HEK293T (cell line): Measurements from ENCODE around the gene CAAP1.

ENCODE experiments used
- CTCF ChIA-PET: fragments of 350-600 bp; formaldehyde crosslinking; extraction: SDS; loops from one replicate; lab custom pipeline; 2021; ENCODE audit warnings: antibody characterized with exemption, inconsistent platforms; lab: Yijun Ruan, JAX
- POLR2A ChIA-PET: fragments of 350-600 bp; formaldehyde crosslinking; extraction: SDS; loops from one replicate; lab custom pipeline; 2020; ENCODE audit warnings: antibody characterized with exemption, inconsistent platforms; lab: Yijun Ruan, JAX
- DNase-seq: peaks from one replicate; pipeline ENCODE4 v3.0.0; 2012; ENCODE audit warnings: mixed read lengths; ENCODE audit errors: extremely low spot score
- ARNT ChIP-seq: fragments of 450-650 bp; IDR thresholded peaks from 2 replicates; pipeline ENCODE4 v1.6.1; 2017; ENCODE audit warnings: mild to moderate bottlenecking
- BHLHE40 ChIP-seq: fragments of 450-650 bp; IDR thresholded peaks from 2 replicates; pipeline ENCODE4 v1.6.1; 2016; ENCODE audit warnings: mild to moderate bottlenecking, moderate library complexity, borderline replicate concordance
- CTBP1 ChIP-seq: fragments of 450-650 bp; IDR thresholded peaks from 2 replicates; pipeline ENCODE4 v1.6.1; 2016; ENCODE audit warnings: borderline replicate concordance
- ELF4 ChIP-seq: fragments of 450-650 bp; IDR thresholded peaks from 2 replicates; pipeline ENCODE4 v1.6.1; 2017; ENCODE audit warnings: antibody characterized with exemption
- FOXA1 ChIP-seq: fragments of 450-650 bp; IDR thresholded peaks from 2 replicates; pipeline ENCODE4 v1.6.1; 2016; ENCODE audit warnings: mild to moderate bottlenecking
- FOXK2 ChIP-seq: fragments of 450-650 bp; IDR thresholded peaks from 2 replicates; pipeline ENCODE4 v1.6.1; 2016; ENCODE audit warnings: mild to moderate bottlenecking
- FOXM1 ChIP-seq: fragments of 450-650 bp; IDR thresholded peaks from 2 replicates; pipeline ENCODE4 v1.6.1; 2017; ENCODE audit warnings: mild to moderate bottlenecking, borderline replicate concordance
- HDGF ChIP-seq: fragments of 450-650 bp; IDR thresholded peaks from 2 replicates; pipeline ENCODE4 v1.6.1; 2017; ENCODE audit warnings: antibody characterized with exemption, borderline replicate concordance
- L3MBTL2 ChIP-seq: fragments of 450-650 bp; conservative IDR thresholded peaks from 2 replicates; pipeline ENCODE4 v1.6.1; 2016; ENCODE audit warnings: mild to moderate bottlenecking
- LEF1 ChIP-seq: fragments of 450-650 bp; IDR thresholded peaks from 2 replicates; pipeline ENCODE4 v1.6.1; 2017; ENCODE audit warnings: mild to moderate bottlenecking, borderline replicate concordance
- NFRKB ChIP-seq: fragments of 450-650 bp; IDR thresholded peaks from 2 replicates; pipeline ENCODE4 v1.6.1; 2016; ENCODE audit warnings: mild to moderate bottlenecking, moderate library complexity
- SP1 ChIP-seq: fragments of 450-650 bp; IDR thresholded peaks from 2 replicates; pipeline ENCODE4 v1.6.1; 2017
- SUZ12 ChIP-seq: fragments of 450-650 bp; IDR thresholded peaks from 2 replicates; pipeline ENCODE4 v1.6.1; 2016; ENCODE audit warnings: mild to moderate bottlenecking
- TARDBP ChIP-seq: fragments of 450-650 bp; IDR thresholded peaks from 2 replicates; pipeline ENCODE4 v1.6.1; 2016
- ZNF384 ChIP-seq: fragments of 450-650 bp; IDR thresholded peaks from 2 replicates; pipeline ENCODE4 v1.6.1; 2016
- TF ChIP-seq, protein P1 (sequence below): fragments of 450-650 bp; IDR thresholded peaks from 2 replicates; pipeline ENCODE4 v1.6.1; 2016

The CAAP1 gene

DNA sequence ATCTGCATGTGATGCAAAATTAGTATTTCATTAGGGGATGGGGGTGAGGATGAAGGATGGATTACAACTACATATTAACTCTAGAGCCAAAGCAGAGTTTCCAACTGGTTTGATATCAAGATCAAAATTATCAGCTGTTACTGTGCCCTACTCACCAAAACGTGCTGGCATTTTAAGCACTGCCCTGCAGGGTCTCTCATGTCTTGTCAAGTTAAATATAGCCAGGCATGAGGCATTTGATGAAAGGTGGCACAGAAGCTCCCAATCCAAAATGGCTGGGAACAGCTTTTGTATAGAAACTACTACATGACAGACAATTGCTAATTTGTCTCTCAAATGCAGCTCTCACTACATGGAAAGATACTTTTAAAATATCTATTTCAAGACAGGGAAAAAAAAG, 27.1 kb upstream of the CAAP1 start:
- no peak for DNase-seq

DNA sequence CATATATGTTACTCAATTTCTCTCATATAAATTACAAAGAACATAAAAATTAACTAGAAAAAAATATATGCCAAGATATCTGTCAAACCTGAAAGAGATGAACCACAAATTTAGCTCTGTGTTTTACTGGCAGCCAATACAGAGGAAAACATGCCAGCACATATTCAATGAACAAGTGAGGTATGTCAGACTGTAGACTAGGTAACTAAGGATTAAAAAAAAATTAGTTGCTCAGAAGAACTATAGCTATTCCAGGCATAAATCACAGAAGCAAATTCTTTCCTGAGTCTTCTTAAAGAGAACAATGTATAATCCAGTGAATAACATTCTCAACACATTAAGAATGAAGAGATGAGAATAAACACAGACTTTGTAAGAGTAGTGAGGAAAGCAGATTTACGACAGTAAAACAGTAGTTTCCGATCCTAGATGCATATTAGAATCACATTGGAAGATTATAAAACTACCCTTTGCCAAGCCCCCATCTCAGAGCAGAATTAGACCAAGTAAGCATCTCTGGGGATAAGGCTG, 20.6 kb upstream of the CAAP1 start:
- ChIA-PET CTCF (no interaction called here), POLR2A (no interaction called here)
- DNase-seq: no peak
- no peak for TF ChIP-seq ZNF384
- no peak for TF ChIP-seq CTBP1
- no peak for TF ChIP-seq SUZ12
- TF ChIP-seq LEF1: no peak
- no peak for TF ChIP-seq NFRKB
- TF ChIP-seq, protein P1, sequence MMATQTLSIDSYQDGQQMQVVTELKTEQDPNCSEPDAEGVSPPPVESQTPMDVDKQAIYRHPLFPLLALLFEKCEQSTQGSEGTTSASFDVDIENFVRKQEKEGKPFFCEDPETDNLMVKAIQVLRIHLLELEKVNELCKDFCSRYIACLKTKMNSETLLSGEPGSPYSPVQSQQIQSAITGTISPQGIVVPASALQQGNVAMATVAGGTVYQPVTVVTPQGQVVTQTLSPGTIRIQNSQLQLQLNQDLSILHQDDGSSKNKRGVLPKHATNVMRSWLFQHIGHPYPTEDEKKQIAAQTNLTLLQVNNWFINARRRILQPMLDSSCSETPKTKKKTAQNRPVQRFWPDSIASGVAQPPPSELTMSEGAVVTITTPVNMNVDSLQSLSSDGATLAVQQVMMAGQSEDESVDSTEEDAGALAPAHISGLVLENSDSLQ: no peak
- no peak for TF ChIP-seq HDGF
- TF ChIP-seq ELF4: no peak
- TF ChIP-seq FOXA1: no peak
- no peak for TF ChIP-seq L3MBTL2
- no peak for TF ChIP-seq TARDBP
- TF ChIP-seq SP1: no peak
- no peak for TF ChIP-seq ARNT
- TF ChIP-seq FOXK2: no peak

More for the DNA sequence above, 27.1 kb upstream of the CAAP1 start:
- ChIA-PET POLR2A (interaction anchor here (1.7 kb wide), 1 partner anchor 28 kb away, joined by 6 read pairs; the partner anchor contains the start of gene CAAP1), CTCF (no interaction called here)
- TF ChIP-seq SP1 (no peak), BHLHE40 (no peak), NFRKB (no peak), CTBP1 (no peak), ELF4 (no peak), FOXK2 (no peak), LEF1 (no peak), HDGF (no peak), ARNT (no peak), ZNF384 (no peak), SUZ12 (no peak), L3MBTL2 (no peak)
- TF ChIP-seq, protein P1: no peak

DNA sequence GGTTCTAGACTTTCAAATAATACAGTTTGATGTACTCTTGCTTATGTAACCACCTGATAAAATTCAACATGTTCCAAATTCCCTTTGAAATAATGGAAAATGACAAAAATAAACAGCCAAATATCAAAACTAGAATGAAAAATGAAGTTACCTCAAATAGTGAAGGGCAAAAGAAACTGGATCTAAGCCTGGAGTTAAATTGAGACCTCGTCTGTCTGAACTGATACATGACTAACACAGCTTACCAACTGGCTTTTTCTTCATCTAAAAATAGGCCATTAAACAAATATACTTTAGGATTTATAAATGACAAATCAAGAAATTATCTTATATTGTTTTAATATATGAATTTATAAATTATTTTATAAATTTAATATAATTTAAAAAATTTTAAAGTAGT, 12.1 kb upstream of the CAAP1 start:
- DNase-seq: no peak
- ChIA-PET CTCF (no interaction called here), POLR2A (no interaction called here)
- TF ChIP-seq FOXA1 (no peak), FOXM1 (no peak), LEF1 (no peak), ARNT (no peak), ELF4 (no peak), CTBP1 (no peak), SUZ12 (no peak), HDGF (no peak), SP1 (no peak), L3MBTL2 (no peak), BHLHE40 (no peak)
- TF ChIP-seq, protein P1: no peak

DNA sequence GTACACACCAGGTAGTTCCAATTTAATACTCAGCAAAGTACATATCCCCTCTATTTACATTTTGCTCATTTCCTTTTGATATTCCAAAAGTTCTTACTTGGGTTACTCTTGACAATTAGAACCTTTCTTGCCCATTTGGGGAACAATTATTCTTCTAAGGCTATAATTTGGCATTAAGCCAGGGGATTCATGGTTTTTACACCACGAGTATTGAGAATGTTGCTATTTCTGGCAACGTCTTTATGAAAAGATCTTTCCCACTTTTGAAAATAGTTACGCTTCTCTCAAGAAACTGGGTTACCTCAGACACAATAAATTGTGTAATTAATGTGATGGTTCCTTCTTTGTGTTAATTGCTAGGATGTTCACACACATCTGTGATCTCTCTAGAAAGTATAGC, 11.5 kb upstream of the CAAP1 start:
- POLR2A ChIA-PET: no interaction called here
- CTCF ChIA-PET: no interaction called here
- TF ChIP-seq TARDBP: no peak
- TF ChIP-seq FOXM1: no peak
- TF ChIP-seq NFRKB: no peak
- DNase-seq: no peak

DNA sequence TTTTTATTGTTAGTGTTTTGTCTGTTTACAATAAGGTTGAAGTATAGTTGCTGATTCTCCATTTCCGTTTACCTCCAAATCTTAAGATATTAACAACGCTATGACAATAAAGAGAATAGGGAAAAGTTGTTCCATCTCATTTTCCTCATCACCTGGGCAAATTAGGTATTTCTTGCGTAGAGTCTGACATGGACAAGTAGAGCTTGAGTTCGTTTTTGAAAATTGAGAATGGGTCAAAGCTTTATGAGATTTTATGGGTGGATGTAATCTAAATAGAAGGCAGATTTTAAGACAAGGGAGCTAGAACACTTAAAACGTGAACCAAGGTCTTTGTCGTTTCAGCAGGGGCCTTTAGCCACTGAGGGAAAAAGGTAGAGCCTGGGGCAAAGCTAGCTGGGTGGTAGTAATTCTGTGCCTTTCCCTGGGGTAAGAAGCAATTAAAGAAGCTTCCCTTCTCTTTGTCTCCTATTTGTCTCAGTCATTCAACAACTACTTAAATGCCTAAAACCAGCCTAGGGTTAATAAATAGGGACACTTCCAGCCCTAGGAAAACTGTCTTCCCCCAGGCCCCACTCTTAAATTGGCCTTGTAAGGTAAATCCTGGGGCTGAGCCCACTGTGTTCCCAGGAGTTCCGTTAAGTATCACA, 551 bp upstream of the CAAP1 start:
- POLR2A ChIA-PET: interaction anchor here (2.6 to 2.9 kb wide), 2 partner anchors 53 to 63 kb away, joined by 20 to 28 read pairs; partner anchors contain the start of genes IFT74 and PLAA
- CTCF ChIA-PET: no interaction called here
- TF ChIP-seq ZNF384: no peak
- no peak for DNase-seq

DNA sequence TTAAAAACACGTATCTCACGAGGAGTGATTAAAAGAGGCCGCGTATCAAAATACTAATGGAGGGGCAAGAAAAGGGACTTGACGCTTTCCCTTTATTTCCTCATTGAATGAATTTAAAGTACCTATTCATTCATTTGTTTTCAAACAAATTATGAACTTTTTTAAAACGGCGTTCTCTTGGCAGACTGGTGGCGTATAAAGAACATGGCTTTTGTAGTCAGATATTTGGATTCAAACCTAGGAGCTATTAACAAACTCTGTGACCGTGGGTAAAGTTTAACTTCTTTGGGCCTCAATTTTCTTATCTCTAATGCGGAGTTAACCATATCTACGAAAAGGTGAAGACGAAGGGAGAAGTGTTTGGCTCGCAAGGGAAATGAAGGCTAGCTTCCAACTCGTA, 876 bp downstream of the CAAP1 start:
- DNase-seq: no peak
- ChIA-PET POLR2A (interaction anchor here (0.9 to 2.9 kb wide), 5 partner anchors 29 to 83 kb away, joined by 3 to 28 read pairs (median 6); partner anchors contain the start of genes IFT74 and PLAA), CTCF (interaction anchor here (0.7 kb wide), 1 partner anchor 26 kb away, joined by 3 read pairs; no protein-coding TSS in a partner anchor)
- TF ChIP-seq HDGF: no peak
- TF ChIP-seq NFRKB: no peak
- no peak for TF ChIP-seq CTBP1
- no peak for TF ChIP-seq ELF4
- no peak for TF ChIP-seq ZNF384
- no peak for TF ChIP-seq SUZ12
- TF ChIP-seq L3MBTL2: no peak
- TF ChIP-seq, protein P1: no peak
